GM18519 (cell line): ENCODE measurements around the gene MARK4.
"Not testable (repeated sequence)": the region's sequence is repeated elsewhere in the genome, so short reads cannot be mapped to it uniquely, and the experiment has no call there.

Experiments
- ATAC-seq: cut with Tn5 transposase; IDR thresholded peaks from one replicate; pipeline ENCODE4 v1.9.1; 2021; ENCODE audit warnings: mild to moderate bottlenecking, moderate library complexity; ENCODE audit not compliant: unreplicated experiment, low FRiP score

MARK4 gene

GRCh38 chr19:45243144-45243732, 7.8 kb upstream of the MARK4 start:
- ATAC-seq, result no peak

- ATAC-seq, result no peak
These were observed 6.8 kb upstream of the MARK4 start for GRCh38 chr19:45244133-45244794.

GRCh38 chr19:45245334-45245787, 5.7 kb upstream of the MARK4 start, which contains the start of gene EXOC3L2:
Gene EXOC3L2 (minus strand): TSS chr19:45245407. CDS start chr19:45239045, 6,362 bp downstream.
- no peak for ATAC-seq

- no peak for ATAC-seq
These were observed 5.2 kb upstream of the MARK4 start for GRCh38 chr19:45245826-45246225.

- ATAC-seq, result no peak
These were observed 3.9 kb upstream of the MARK4 start for GRCh38 chr19:45247136-45247535.

GRCh38 chr19:45249261-45250033, 1.6 kb upstream of the MARK4 start:
- no peak for ATAC-seq

GRCh38 chr19:45250216-45250831, 747 bp upstream of the MARK4 start:
- ATAC-seq, result no peak

- no peak for ATAC-seq
These were observed 632 bp downstream of the MARK4 start for GRCh38 chr19:45251452-45252354.

- no peak for ATAC-seq
These were observed 2.4 kb downstream of the MARK4 start for GRCh38 chr19:45253396-45254027.

GRCh38 chr19:45254044-45254531, 3.0 kb downstream of the MARK4 start:
- no peak for ATAC-seq

GRCh38 chr19:45255611-45256157, 4.6 kb downstream of the MARK4 start:
- no peak for ATAC-seq

- no peak for ATAC-seq
These were observed 5.8 kb downstream of the MARK4 start for GRCh38 chr19:45256836-45257235.

- no peak for ATAC-seq
These were observed 7.8 kb downstream of the MARK4 start for GRCh38 chr19:45258862-45259261.

GRCh38 chr19:45262570-45262969, 11.5 kb downstream of the MARK4 start:
- no peak for ATAC-seq

- ATAC-seq, result no peak
These were observed 11.9 kb downstream of the MARK4 start for GRCh38 chr19:45263013-45263412.

- no peak for ATAC-seq
These were observed 13.8 kb downstream of the MARK4 start for GRCh38 chr19:45264781-45265317.

GRCh38 chr19:45265375-45265774, 14.3 kb downstream of the MARK4 start:
- no peak for ATAC-seq

- no peak for ATAC-seq
These were observed 16.2 kb downstream of the MARK4 start for GRCh38 chr19:45267296-45267695.

GRCh38 chr19:45269939-45270338, 18.9 kb downstream of the MARK4 start:
- not testable (repeated sequence) for ATAC-seq
